Endodermal cell (in vitro differentiated cells): ENCODE results near the gene SLC7A7. TPM values are rescaled to one million over a fixed set of nuclear protein-coding genes. Genes with fewer than 3 reads are reported as not detected.

Experiments
- DNase-seq: peaks from one replicate; pipeline ENCODE4 v3.0.0-alpha.2; 2017
- H3K27ac ChIP-seq: 2 replicates; pipeline ENCODE4 v1.5.1; 2013; ENCODE audit warnings: mild to moderate bottlenecking, low read depth, low read length, moderate library complexity
- H3K27me3 ChIP-seq: 2 replicates; pipeline ENCODE4 v1.6.1; 2013; ENCODE audit warnings: mild to moderate bottlenecking, low read length, moderate library complexity; ENCODE audit not compliant: insufficient read depth, control insufficient read depth, poor library complexity, severe bottlenecking
- H3K36me3 ChIP-seq: 2 replicates; pipeline ENCODE4 v1.7.0; 2013; ENCODE audit warnings: mild to moderate bottlenecking, low read length, moderate library complexity; ENCODE audit not compliant: control insufficient read depth, insufficient read depth
- H3K4me1 ChIP-seq: one replicate; pipeline ENCODE4 v1.7.0; 2013; ENCODE audit warnings: low read length; ENCODE audit not compliant: control insufficient read depth, insufficient read depth
- H3K4me3 ChIP-seq: 2 replicates; pipeline ENCODE4 v1.5.1; 2013; ENCODE audit warnings: mild to moderate bottlenecking, low read length, moderate library complexity
- H3K9ac ChIP-seq: 2 replicates; pipeline ENCODE4 v1.6.1; 2013; ENCODE audit warnings: mild to moderate bottlenecking, low read length, moderate library complexity; ENCODE audit not compliant: poor library complexity, severe bottlenecking; ENCODE audit errors: extremely low read depth
- H3K9me3 ChIP-seq: 2 replicates; pipeline ENCODE4 v1.6.1; 2013; ENCODE audit warnings: mild to moderate bottlenecking, low read length, moderate library complexity; ENCODE audit not compliant: control insufficient read depth
- H3K27ac Mint-ChIP-seq: 2 replicates; pipeline ENCODE4 v1.8.0; 2020; ENCODE audit warnings: mixed read lengths
- H3K27me3 Mint-ChIP-seq: 2 replicates; pipeline ENCODE4 v1.8.0; 2021; ENCODE audit warnings: mild to moderate bottlenecking, mixed read lengths; ENCODE audit not compliant: insufficient read depth
- H3K36me3 Mint-ChIP-seq: 2 replicates; pipeline ENCODE4 v1.8.0; 2020; ENCODE audit warnings: low read depth, mixed read lengths
- H3K4me1 Mint-ChIP-seq: 2 replicates; pipeline ENCODE4 v1.8.0; 2020; ENCODE audit warnings: mixed read lengths
- H3K4me3 Mint-ChIP-seq: 2 replicates; pipeline ENCODE4 v1.8.0; 2020; ENCODE audit warnings: mild to moderate bottlenecking, moderate library complexity, mixed read lengths
- H3K9me3 Mint-ChIP-seq: 2 replicates; pipeline ENCODE4 v1.8.0; 2020; ENCODE audit warnings: mild to moderate bottlenecking, mixed read lengths
- WGBS, 2 experiments: methylation state at CpG; one replicate each; pipeline versions ENCODE4 v1.1.5 to v1.1.7; 2013; ENCODE audit warnings: missing lambda C conversion rate in 2 of 2, mixed read lengths in 1 of 2; ENCODE audit not compliant: insufficient coverage in 1 of 2, insufficient read length in 1 of 2; 5-methylcytosine and 5-hydroxymethylcytosine counted together
- total RNA-seq, 2 donors: library from RNA; stranded (reverse); fragmentation: NEBNext Ultra II Directional in 1 of 2; extraction: Animal tissue kit (Norgen Biotek cat#: 25700) in 1 of 2; gene quantifications; 2 replicates in 1 of 2; 3 replicates in 1 of 2; pipeline ENCODE4 v1.2.1, GENCODE V29; 2021
- TF ChIP-seq, protein P1 (sequence below): fragments of 200-600 bp; sonication (generic); conservative IDR thresholded peaks from 2 replicates; pipeline ENCODE4 v1.5.0; 2021; ENCODE audit warnings: antibody characterized with exemption, mild to moderate bottlenecking

The SLC7A7 gene
- total RNA-seq, 2 donors from 2014 or later: 16.7 to 17.0 TPM

DNA sequence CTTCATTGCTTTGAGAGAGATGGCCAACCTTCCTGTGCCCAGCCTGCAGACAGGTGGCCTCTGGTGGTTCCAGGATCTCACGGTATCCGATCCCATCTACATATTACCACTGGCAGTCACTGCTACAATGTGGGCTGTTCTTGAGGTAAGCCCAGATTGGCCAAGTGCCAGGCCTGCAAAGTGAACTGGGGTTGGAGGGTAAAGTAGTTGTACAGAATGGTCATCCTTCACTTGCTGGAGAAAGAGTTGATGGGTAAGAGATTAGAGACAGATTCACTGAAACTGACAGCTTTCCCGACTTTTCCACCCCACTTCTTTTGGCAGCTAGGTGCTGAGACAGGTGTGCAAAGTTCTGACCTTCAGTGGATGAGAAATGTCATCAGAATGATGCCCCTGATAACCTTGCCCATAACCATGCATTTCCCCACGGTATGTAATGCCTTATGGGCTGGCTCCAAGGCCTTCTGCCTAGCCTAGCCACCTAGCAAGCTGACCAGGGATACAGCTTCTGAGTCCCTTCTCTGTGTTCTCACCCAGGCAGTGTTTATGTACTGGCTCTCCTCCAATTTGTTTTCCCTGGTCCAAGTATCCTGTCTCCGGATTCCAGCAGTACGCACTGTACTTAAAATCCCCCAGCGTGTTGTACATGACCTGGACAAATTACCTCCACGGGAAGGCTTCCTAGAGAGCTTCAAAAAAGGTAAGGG lies 44.6 kb downstream of the SLC7A7 start:
- H3K27me3 ChIP-seq: no peaks in the 10 kb centered on the region
- TF ChIP-seq, protein P1, sequence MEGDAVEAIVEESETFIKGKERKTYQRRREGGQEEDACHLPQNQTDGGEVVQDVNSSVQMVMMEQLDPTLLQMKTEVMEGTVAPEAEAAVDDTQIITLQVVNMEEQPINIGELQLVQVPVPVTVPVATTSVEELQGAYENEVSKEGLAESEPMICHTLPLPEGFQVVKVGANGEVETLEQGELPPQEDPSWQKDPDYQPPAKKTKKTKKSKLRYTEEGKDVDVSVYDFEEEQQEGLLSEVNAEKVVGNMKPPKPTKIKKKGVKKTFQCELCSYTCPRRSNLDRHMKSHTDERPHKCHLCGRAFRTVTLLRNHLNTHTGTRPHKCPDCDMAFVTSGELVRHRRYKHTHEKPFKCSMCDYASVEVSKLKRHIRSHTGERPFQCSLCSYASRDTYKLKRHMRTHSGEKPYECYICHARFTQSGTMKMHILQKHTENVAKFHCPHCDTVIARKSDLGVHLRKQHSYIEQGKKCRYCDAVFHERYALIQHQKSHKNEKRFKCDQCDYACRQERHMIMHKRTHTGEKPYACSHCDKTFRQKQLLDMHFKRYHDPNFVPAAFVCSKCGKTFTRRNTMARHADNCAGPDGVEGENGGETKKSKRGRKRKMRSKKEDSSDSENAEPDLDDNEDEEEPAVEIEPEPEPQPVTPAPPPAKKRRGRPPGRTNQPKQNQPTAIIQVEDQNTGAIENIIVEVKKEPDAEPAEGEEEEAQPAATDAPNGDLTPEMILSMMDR: no peak
- H3K27ac ChIP-seq: no peak overlapping the region
- Mint-ChIP-seq H3K4me1 (peaks cover 20% of the 10 kb centered on the region), H3K36me3 (peaks cover 49% of the 10 kb centered on the region), H3K27ac (no peak overlapping the region), H3K27me3 (no peaks in the 10 kb centered on the region), H3K4me3 (no peak overlapping the region), H3K9me3 (no peaks in the 10 kb centered on the region)
- no peaks in the 10 kb centered on the region for H3K9me3 ChIP-seq
- no peak overlapping the region for H3K9ac ChIP-seq
- H3K4me3 ChIP-seq: no peak overlapping the region
- no peaks in the 10 kb centered on the region for H3K4me1 ChIP-seq
- DNase-seq: no peak
- peaks cover 65% of the 10 kb centered on the region for H3K36me3 ChIP-seq
- 93 to 96% methylated on average over 4 to 8 of the region's 8 CpGs for WGBS, 2 experiments

DNA sequence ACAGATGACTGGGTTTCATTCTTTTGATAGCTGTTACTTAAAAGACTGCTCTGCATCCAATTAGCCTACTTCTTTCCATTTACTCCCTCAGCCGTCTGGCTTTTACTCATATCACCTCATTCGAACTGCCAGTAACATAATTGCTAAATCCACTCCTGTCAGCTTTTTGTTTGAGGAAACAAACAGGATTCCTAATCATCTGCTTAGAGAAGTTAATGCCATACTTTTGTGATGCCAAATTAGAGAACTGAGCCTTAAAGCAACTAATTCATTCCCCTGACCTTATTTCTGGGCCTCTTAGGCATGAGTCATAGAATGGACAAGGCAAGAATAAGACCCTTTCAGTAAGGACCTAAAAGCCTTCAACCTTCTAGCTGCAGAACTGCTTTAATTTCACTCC lies 45.9 kb downstream of the SLC7A7 start:
- Mint-ChIP-seq H3K9me3 (no peaks in the 10 kb centered on the region), H3K27me3 (no peaks in the 10 kb centered on the region), H3K36me3 (peaks cover 49% of the 10 kb centered on the region), H3K4me3 (no peak overlapping the region), H3K27ac (no peak overlapping the region), H3K4me1 (peaks cover 20% of the 10 kb centered on the region)
- no peaks in the 10 kb centered on the region for H3K9me3 ChIP-seq
- no peaks in the 10 kb centered on the region for H3K27me3 ChIP-seq
- no peak overlapping the region for H3K9ac ChIP-seq
- TF ChIP-seq, protein P1: no peak
- no peak overlapping the region for H3K27ac ChIP-seq
- H3K4me3 ChIP-seq: no peak overlapping the region
- DNase-seq: no peak
- 92 to 100% methylated on average over 1 to 2 of the region's 2 CpGs for WGBS, 2 experiments
- no peaks in the 10 kb centered on the region for H3K4me1 ChIP-seq
- peaks cover 58% of the 10 kb centered on the region for H3K36me3 ChIP-seq

DNA sequence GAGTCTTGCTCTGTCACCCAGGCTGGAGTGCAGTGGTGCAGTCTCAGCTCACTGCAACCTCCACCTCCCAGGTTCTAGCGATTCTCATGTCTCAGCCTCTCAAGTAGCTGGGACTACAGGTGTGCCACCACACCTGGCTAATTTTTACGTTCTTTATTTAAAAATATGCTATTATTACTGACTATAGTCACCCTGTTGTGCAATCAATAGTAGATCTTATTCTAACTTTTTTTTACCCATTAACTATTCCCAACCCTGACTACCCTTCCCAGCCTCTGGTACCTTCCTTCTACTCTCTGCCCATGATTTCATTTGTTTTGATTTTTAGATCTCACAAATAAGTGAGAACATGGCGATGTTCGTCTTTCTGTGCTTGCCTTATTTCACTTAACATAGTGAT lies 46.3 kb downstream of the SLC7A7 start:
- Histone ChIP-seq H3K4me3 (no peak overlapping the region), H3K9me3 (no peaks in the 10 kb centered on the region), H3K4me1 (no peaks in the 10 kb centered on the region), H3K27me3 (no peaks in the 10 kb centered on the region), H3K27ac (no peak overlapping the region), H3K36me3 (peaks cover 55% of the 10 kb centered on the region), H3K9ac (no peak overlapping the region)
- DNase-seq: no peak
- TF ChIP-seq, protein P1: no peak
- H3K9me3 Mint-ChIP-seq: no peaks in the 10 kb centered on the region
- H3K4me3 Mint-ChIP-seq: no peak overlapping the region
- H3K36me3 Mint-ChIP-seq: peaks cover 49% of the 10 kb centered on the region
- no peak overlapping the region for H3K27ac Mint-ChIP-seq
- H3K4me1 Mint-ChIP-seq: peaks cover 17% of the 10 kb centered on the region
- H3K27me3 Mint-ChIP-seq: no peaks in the 10 kb centered on the region
- 91 to 94% methylated on average over 2 to 4 of the region's 4 CpGs for WGBS, 2 experiments
